PFSK-1 (cell line): ENCODE measurements around the gene TYRO3.

Source experiments
- FOXP2 ChIP-seq: optimal IDR thresholded peaks from 2 replicates; pipeline ENCODE3; 2011; ENCODE audit warnings: borderline replicate concordance, control low read depth, inconsistent platforms; ENCODE audit not compliant: insufficient read depth; ENCODE audit errors: extremely low read length, extremely low read depth
- POLR2AphosphoS5 ChIP-seq: IDR thresholded peaks from 2 replicates; pipeline ENCODE4 v1.6.1; 2012; ENCODE audit warnings: low read depth, mild to moderate bottlenecking, control low read depth, low read length, moderate library complexity
- TAF1 ChIP-seq: IDR thresholded peaks from 2 replicates; pipeline ENCODE4 v1.6.1; 2012; ENCODE audit warnings: low read length, control low read depth, borderline replicate concordance; ENCODE audit not compliant: insufficient read depth
- TF ChIP-seq, protein P1 (sequence below), 2 experiments: IDR thresholded peaks; 2 replicates each; pipeline versions ENCODE4 v1.6.1 to v1.8.0; 2011 to 2012; ENCODE audit warnings: low read depth in 2 of 2, low read length in 2 of 2, control low read depth in 1 of 2, inconsistent platforms in 1 of 2, mild to moderate bottlenecking in 1 of 2, moderate library complexity in 1 of 2; ENCODE audit not compliant: insufficient read depth in 1 of 2

DNA sequence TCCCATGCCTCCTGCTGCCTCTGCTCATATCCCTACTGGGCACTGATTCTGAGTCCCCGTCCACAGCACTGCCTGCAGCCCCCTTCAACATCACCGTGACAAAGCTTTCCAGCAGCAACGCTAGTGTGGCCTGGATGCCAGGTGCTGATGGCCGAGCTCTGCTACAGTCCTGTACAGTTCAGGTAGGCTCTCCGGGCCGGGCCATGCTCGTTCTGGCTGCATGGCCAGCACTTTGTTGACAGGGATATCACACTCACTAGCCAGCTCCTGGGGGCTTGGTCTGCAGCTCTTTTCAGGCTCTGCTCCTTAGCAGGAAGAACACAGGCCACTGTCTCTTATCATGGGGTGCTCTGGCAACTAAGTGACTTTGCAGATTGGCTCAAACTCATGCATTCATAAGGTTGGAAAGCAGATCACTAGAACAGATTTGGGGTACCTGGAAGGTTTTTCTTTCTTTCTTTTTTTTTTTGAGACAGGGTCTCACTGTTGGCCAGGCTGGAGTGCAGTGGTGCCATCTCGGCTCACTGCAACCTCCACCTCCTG is 6.0 kb downstream of the TYRO3 start:
- TF ChIP-seq, protein P1, sequence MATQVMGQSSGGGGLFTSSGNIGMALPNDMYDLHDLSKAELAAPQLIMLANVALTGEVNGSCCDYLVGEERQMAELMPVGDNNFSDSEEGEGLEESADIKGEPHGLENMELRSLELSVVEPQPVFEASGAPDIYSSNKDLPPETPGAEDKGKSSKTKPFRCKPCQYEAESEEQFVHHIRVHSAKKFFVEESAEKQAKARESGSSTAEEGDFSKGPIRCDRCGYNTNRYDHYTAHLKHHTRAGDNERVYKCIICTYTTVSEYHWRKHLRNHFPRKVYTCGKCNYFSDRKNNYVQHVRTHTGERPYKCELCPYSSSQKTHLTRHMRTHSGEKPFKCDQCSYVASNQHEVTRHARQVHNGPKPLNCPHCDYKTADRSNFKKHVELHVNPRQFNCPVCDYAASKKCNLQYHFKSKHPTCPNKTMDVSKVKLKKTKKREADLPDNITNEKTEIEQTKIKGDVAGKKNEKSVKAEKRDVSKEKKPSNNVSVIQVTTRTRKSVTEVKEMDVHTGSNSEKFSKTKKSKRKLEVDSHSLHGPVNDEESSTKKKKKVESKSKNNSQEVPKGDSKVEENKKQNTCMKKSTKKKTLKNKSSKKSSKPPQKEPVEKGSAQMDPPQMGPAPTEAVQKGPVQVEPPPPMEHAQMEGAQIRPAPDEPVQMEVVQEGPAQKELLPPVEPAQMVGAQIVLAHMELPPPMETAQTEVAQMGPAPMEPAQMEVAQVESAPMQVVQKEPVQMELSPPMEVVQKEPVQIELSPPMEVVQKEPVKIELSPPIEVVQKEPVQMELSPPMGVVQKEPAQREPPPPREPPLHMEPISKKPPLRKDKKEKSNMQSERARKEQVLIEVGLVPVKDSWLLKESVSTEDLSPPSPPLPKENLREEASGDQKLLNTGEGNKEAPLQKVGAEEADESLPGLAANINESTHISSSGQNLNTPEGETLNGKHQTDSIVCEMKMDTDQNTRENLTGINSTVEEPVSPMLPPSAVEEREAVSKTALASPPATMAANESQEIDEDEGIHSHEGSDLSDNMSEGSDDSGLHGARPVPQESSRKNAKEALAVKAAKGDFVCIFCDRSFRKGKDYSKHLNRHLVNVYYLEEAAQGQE (IDR thresholded peaks at IDR 0.05; ENCODE audit: insufficient read depth in 1 of 2, low read depth in 2 of 2, low read length in 2 of 2), result no peak
- no peak for TF ChIP-seq TAF1
- TF ChIP-seq FOXP2, result no peak
- no peak for TF ChIP-seq POLR2AphosphoS5
